Sigmoid colon (tissue), 7 donors: ENCODE data around the gene SPC25. TPM values are rescaled to one million over a fixed set of nuclear protein-coding genes. Genes with fewer than 3 reads are reported as not detected.

Source experiments
- DNase-seq: peaks from one replicate; pipeline ENCODE4 v3.0.0-alpha.2; 2019
- H3K27ac ChIP-seq, 4 donors: fragments of 200-600 bp; sonication (generic); one replicate each; pipeline ENCODE4 v1.5.1; 2016 to 2019; ENCODE audit warnings: mild to moderate bottlenecking in 1 of 4
- H3K27me3 ChIP-seq, 3 donors: fragments of 200-600 bp; sonication (generic); one replicate each; pipeline ENCODE4 v1.5.1; 2019; ENCODE audit warnings: mild to moderate bottlenecking in 1 of 3
- H3K36me3 ChIP-seq, 4 donors: fragments of 200-600 bp; sonication (generic); one replicate each; pipeline ENCODE4 v1.5.1; 2016 to 2019
- H3K4me1 ChIP-seq, 4 donors: fragments of 200-600 bp; sonication (generic); one replicate each; pipeline ENCODE4 v1.5.1; 2017 to 2019
- H3K4me3 ChIP-seq, 4 donors: fragments of 200-600 bp; sonication (generic); one replicate each; pipeline ENCODE4 v1.5.1; 2017 to 2019; ENCODE audit warnings: mild to moderate bottlenecking in 2 of 4, moderate library complexity in 1 of 4
- H3K9me3 ChIP-seq, 4 donors: fragments of 200-600 bp in 3 of 4; sonication (generic) in 3 of 4; one replicate each; pipeline versions ENCODE4 v1.5.1 to v1.6.1; 2013 to 2019
- CTCF ChIP-seq, 4 experiments: fragments of 450-650 bp in 3 of 4; fragments of 200-600 bp in 1 of 4; IDR thresholded peaks; one replicate each; pipeline ENCODE4 v1.5.1; 2016 to 2019; ENCODE audit warnings: antibody characterized with exemption in 4 of 4, mild to moderate bottlenecking in 3 of 4, moderate library complexity in 2 of 4
- EP300 ChIP-seq, 4 donors: sonication (generic); formaldehyde crosslinking; IDR thresholded peaks; one replicate each; pipeline ENCODE4 v1.6.1; 2017; ENCODE audit warnings: antibody characterized with exemption in 4 of 4
- POLR2A ChIP-seq, 2 donors: fragments of 450-650 bp; IDR thresholded peaks; one replicate each; pipeline ENCODE4 v1.6.1; 2016; ENCODE audit warnings: antibody characterized with exemption in 2 of 2, mild to moderate bottlenecking in 2 of 2, moderate library complexity in 2 of 2
- POLR2AphosphoS5 ChIP-seq, 4 donors: sonication (generic); formaldehyde crosslinking; IDR thresholded peaks; one replicate each; pipeline ENCODE4 v1.6.1; 2017; ENCODE audit warnings: antibody characterized with exemption in 4 of 4
- WGBS, 2 donors: extraction: QIAGEN DNeasy Blood & Tissue Kit; methylation state at CpG; one replicate each; pipeline ENCODE4 v1.1.7; 2013; 5-methylcytosine and 5-hydroxymethylcytosine counted together
- intact Hi-C: fragments of 100-400 bp; cut with DNase I; formaldehyde crosslinking; loops from one replicate; pipeline ENCODE4 v1.15.1; 2023
- polyA plus RNA-seq, 3 donors: library from polyadenylated mRNA; stranded (reverse); fragments of 200-250 nt; gene quantifications; one replicate each; pipeline ENCODE4 v1.2.3, GENCODE V29; 2013
- total RNA-seq, 4 donors: library from RNA; depleted of rRNA; stranded (reverse); fragments of >200 nt; gene quantifications; one replicate each; pipeline ENCODE4 v1.1.0, GENCODE V29; 2016
- donor health status: healthy with polysubstance abuse.
- donor health status: Bipolar disorder and iron deficiency.
- donor health status: healthy.

The SPC25 gene
- total and polyA plus RNA-seq, 7 donors, result 0.54 to 9.0 (median 5.6) TPM; not detected in 3

DNA sequence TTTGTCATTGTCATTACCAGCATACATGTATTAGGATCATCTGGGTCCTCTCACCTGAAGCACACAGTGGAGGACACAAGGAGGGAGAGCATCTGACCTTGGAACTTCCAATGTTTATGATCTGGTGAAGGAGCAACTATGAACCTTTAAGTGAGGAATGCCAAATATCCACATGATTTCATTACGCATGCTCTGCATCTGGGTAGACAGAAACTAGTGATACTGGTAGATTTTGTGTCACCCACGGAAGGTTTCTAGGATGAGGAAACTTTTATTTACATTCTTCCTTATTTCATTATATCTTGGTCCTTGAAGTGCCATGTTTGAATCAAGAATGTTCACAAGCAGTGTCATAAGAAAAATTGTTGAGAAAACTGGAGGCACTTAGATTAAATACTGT is 32.1 kb downstream of the SPC25 start:
- Histone ChIP-seq H3K27me3 (no peaks in the 10 kb centered on the region), H3K27ac (no peak overlapping the region), H3K4me1 (no peaks in the 10 kb centered on the region), H3K4me3 (no peak overlapping the region), H3K9me3 (no peaks in the 10 kb centered on the region), H3K36me3 (no peaks in the 10 kb centered on the region)
- TF ChIP-seq POLR2AphosphoS5 (IDR thresholded peaks at IDR 0.05) (no peak), CTCF (IDR thresholded peaks at IDR 0.05) (no peak)
- DNase-seq, result no peak
- 95 to 97% methylated on average over 2 of the region's 2 CpGs for WGBS, 2 donors
- intact Hi-C loops, result no loop called here

- Histone ChIP-seq H3K36me3 (no peaks in the 10 kb centered on the region), H3K27ac (no peak overlapping the region), H3K27me3 (no peaks in the 10 kb centered on the region), H3K4me3 (no peak overlapping the region), H3K9me3 (no peaks in the 10 kb centered on the region), H3K4me1 (no peaks in the 10 kb centered on the region)
- no peak for TF ChIP-seq EP300 (IDR thresholded peaks at IDR 0.05)
- WGBS, 2 donors, result 98% methylated on average over 3 of the region's 3 CpGs
- intact Hi-C loops, result no loop called here
- DNase-seq, result no peak
Measured at GRCh38 chr2:168855601-168856000, 34.6 kb downstream of the SPC25 start.

- WGBS, 2 donors, result 96 to 99% methylated on average over 5 of the region's 5 CpGs
- Histone ChIP-seq H3K27ac (no peak overlapping the region), H3K36me3 (no peaks in the 10 kb centered on the region), H3K27me3 (no peaks in the 10 kb centered on the region), H3K4me3 (no peak overlapping the region), H3K9me3 (no peaks in the 10 kb centered on the region), H3K4me1 (no peaks in the 10 kb centered on the region)
- intact Hi-C loops, result no loop called here
- no peak for DNase-seq
- TF ChIP-seq POLR2AphosphoS5 (IDR thresholded peaks at IDR 0.05), result no peak
- TF ChIP-seq CTCF (IDR thresholded peaks at IDR 0.05), result no peak
- TF ChIP-seq EP300 (IDR thresholded peaks at IDR 0.05), result no peak
- TF ChIP-seq POLR2A (IDR thresholded peaks at IDR 0.05), result no peak
Measured at GRCh38 chr2:168854651-168855050, 35.6 kb downstream of the SPC25 start.

- intact Hi-C loops, result no loop called here
- Histone ChIP-seq H3K36me3 (no peaks in the 10 kb centered on the region), H3K4me1 (no peaks in the 10 kb centered on the region), H3K9me3 (no peaks in the 10 kb centered on the region), H3K27me3 (no peaks in the 10 kb centered on the region), H3K4me3 (no peak overlapping the region), H3K27ac (no peak overlapping the region)
- no peak for TF ChIP-seq POLR2AphosphoS5 (IDR thresholded peaks at IDR 0.05)
- TF ChIP-seq POLR2A (IDR thresholded peaks at IDR 0.05), result no peak
- TF ChIP-seq EP300 (IDR thresholded peaks at IDR 0.05), result no peak
- TF ChIP-seq CTCF (IDR thresholded peaks at IDR 0.05), result no peak
- no peak for DNase-seq
- 99 to 100% methylated on average over 1 of the region's 1 CpG for WGBS, 2 donors
Measured at GRCh38 chr2:168853471-168853870, 36.8 kb downstream of the SPC25 start.

DNA sequence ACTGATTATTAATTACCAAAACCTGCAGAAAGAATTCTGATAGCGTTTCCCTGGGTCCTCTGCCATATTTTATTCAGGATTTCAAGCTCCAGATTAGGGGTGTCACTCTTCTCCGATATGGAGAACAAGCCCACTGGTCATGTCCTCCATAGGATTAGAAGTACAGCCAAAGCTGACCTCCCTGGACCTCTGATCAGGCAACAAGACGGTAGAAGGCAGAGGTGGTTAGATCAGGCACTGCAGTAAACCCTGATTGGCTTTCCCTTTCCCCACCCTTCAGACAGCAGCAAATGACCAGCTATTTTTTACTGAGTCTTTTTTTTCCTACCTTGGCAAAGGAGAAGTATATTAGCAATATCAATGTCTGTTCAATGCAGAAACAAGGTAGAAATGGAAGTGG is 37.7 kb downstream of the SPC25 start:
- intact Hi-C loops, result no loop called here
- H3K4me1 ChIP-seq, result no peaks in the 10 kb centered on the region
- H3K4me3 ChIP-seq, result no peak overlapping the region
- 32 to 78% methylated on average over 3 of the region's 3 CpGs for WGBS, 2 donors
- TF ChIP-seq POLR2AphosphoS5 (IDR thresholded peaks at IDR 0.05), result no peak
- no peak for TF ChIP-seq POLR2A (IDR thresholded peaks at IDR 0.05)
- no peak for TF ChIP-seq EP300 (IDR thresholded peaks at IDR 0.05)
- TF ChIP-seq CTCF (IDR thresholded peaks at IDR 0.05), result no peak
- DNase-seq, result no peak
- H3K27ac ChIP-seq, result no peak overlapping the region
- H3K27me3 ChIP-seq, result no peaks in the 10 kb centered on the region
- H3K36me3 ChIP-seq, result no peaks in the 10 kb centered on the region
- H3K9me3 ChIP-seq, result no peaks in the 10 kb centered on the region
